Calu3 (cell line): Measurements from ENCODE around the gene HECW1. TPM values are rescaled to one million over a fixed set of nuclear protein-coding genes. Genes with fewer than 3 reads are reported as not detected.

Source experiments
- BruUV-seq: library from RNA; stranded (reverse); fragments of 400-500 nt; replicated peaks from 2 replicates; lab custom pipeline; 2021; lab: Mats Ljungman, UMichigan
- CTCF ChIA-PET: fragments of 300-600 bp; sonication (Branson Sonifier 250); formaldehyde crosslinking; loops from one replicate; lab custom pipeline; 2022; ENCODE audit warnings: antibody characterized with exemption; lab: Charles Lee
- DNase-seq: peaks from one replicate; pipeline ENCODE4 v3.0.0; 2022
- H3K27ac Mint-ChIP-seq: one replicate; pipeline ENCODE4 v1.8.0; 2022; ENCODE audit warnings: mixed read lengths; ENCODE audit not compliant: unreplicated experiment
- H3K27me3 Mint-ChIP-seq: one replicate; pipeline ENCODE4 v1.8.0; 2022; ENCODE audit warnings: mixed read lengths; ENCODE audit not compliant: unreplicated experiment
- H3K36me3 Mint-ChIP-seq: one replicate; pipeline ENCODE4 v1.8.0; 2022; ENCODE audit warnings: mild to moderate bottlenecking, moderate library complexity, mixed read lengths; ENCODE audit not compliant: insufficient read depth, unreplicated experiment
- H3K4me1 Mint-ChIP-seq: one replicate; pipeline ENCODE4 v1.8.0; 2022; ENCODE audit warnings: mild to moderate bottlenecking, low read depth, mixed read lengths; ENCODE audit not compliant: unreplicated experiment
- H3K4me3 Mint-ChIP-seq: one replicate; pipeline ENCODE4 v1.8.0; 2022; ENCODE audit warnings: mild to moderate bottlenecking, low read depth, moderate library complexity, mixed read lengths; ENCODE audit not compliant: unreplicated experiment
- H3K9me3 Mint-ChIP-seq: one replicate; pipeline ENCODE4 v1.8.0; 2022; ENCODE audit warnings: low read depth, mixed read lengths; ENCODE audit not compliant: unreplicated experiment
- intact Hi-C: fragments of 100-400 bp; cut with micrococcal nuclease; formaldehyde crosslinking; loops from one replicate; pipeline ENCODE4 v1.10.0; 2022; ENCODE audit not compliant: unreplicated experiment
- total RNA-seq: library from RNA; stranded (reverse); gene quantifications from 2 replicates; pipeline ENCODE4 v1.2.3, GENCODE V29; 2022
- TF ChIP-seq, protein P1 (sequence below): fragments of 200-600 bp; IDR thresholded peaks from one replicate; pipeline ENCODE4 v1.8.0; 2022; ENCODE audit warnings: antibody characterized with exemption; ENCODE audit not compliant: unreplicated experiment

HECW1 gene
- total RNA-seq, 1 experiment from 2014 or later: 0.33 TPM

GRCh38 chr7:43456200-43456599 lies 343.8 kb downstream of the HECW1 start:
- BruUV-seq: no TSS peak
- CTCF ChIA-PET: interaction anchor here (0.6 to 1.4 kb wide), 6 partner anchors 20 to 515 kb away, joined by 3 to 9 read pairs (median 4); partner anchors contain the start of gene STK17A

DNA sequence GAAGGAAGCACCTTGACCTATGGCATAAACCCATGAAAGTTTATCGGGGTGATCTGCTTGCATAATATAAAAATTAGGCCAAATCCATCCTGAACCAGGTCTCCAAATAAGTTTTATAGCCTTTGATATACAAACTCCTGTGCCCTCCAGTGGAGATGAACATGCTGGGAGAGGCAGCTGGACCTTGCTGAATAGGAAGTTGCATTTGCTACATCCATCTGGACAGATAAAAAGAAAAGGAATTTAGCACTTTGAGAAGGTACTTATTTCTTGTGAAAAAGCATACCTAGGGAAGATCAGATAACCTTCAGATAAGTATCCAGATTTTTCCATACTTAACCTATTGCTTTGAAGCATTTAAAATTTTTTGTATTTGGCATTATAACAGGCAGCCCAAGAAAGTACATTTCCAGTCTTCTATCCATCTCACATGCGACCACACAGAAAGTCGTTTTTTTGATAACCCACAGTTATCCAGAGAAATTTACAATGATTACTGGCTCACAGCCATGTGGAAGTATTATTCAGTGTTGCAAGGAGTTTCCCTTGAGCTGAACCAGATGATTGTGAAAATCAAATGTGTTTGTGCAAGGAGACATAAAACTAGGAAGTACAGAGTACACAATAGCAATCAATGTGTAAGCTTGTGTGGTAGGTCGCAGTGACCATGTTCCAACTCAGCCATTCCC lies 346.0 kb downstream of the HECW1 start:
- Mint-ChIP-seq H3K36me3 (no peaks in the 10 kb centered on the region), H3K4me1 (peaks cover 10% of the 10 kb centered on the region), H3K9me3 (no peaks in the 10 kb centered on the region), H3K4me3 (no peak overlapping the region), H3K27ac (no peak overlapping the region), H3K27me3 (no peaks in the 10 kb centered on the region)
- CTCF ChIA-PET: interaction anchor here (1.1 kb wide), 1 partner anchor 270 kb away, joined by 5 read pairs; no protein-coding TSS in a partner anchor
- BruUV-seq: no TSS peak
- DNase-seq: no peak
- intact Hi-C loops: loop anchor here (10.0 kb wide), 2 partner anchors 194 to 376 kb away; no protein-coding TSS in a partner anchor
- TF ChIP-seq, protein P1, sequence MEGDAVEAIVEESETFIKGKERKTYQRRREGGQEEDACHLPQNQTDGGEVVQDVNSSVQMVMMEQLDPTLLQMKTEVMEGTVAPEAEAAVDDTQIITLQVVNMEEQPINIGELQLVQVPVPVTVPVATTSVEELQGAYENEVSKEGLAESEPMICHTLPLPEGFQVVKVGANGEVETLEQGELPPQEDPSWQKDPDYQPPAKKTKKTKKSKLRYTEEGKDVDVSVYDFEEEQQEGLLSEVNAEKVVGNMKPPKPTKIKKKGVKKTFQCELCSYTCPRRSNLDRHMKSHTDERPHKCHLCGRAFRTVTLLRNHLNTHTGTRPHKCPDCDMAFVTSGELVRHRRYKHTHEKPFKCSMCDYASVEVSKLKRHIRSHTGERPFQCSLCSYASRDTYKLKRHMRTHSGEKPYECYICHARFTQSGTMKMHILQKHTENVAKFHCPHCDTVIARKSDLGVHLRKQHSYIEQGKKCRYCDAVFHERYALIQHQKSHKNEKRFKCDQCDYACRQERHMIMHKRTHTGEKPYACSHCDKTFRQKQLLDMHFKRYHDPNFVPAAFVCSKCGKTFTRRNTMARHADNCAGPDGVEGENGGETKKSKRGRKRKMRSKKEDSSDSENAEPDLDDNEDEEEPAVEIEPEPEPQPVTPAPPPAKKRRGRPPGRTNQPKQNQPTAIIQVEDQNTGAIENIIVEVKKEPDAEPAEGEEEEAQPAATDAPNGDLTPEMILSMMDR: no peak

More at GRCh38 chr7:43456200-43456599, 343.8 kb downstream of the HECW1 start:
- no peak for DNase-seq
- H3K4me3 Mint-ChIP-seq: no peak overlapping the region
- H3K4me1 Mint-ChIP-seq: peaks cover 10% of the 10 kb centered on the region
- no peaks in the 10 kb centered on the region for H3K36me3 Mint-ChIP-seq
- H3K27me3 Mint-ChIP-seq: no peaks in the 10 kb centered on the region
- TF ChIP-seq, protein P1: no peak
- no peaks in the 10 kb centered on the region for H3K9me3 Mint-ChIP-seq
- intact Hi-C loops: loop anchor here (10.0 kb wide), 2 partner anchors 191 to 379 kb away; no protein-coding TSS in a partner anchor
- no peak overlapping the region for H3K27ac Mint-ChIP-seq

DNA sequence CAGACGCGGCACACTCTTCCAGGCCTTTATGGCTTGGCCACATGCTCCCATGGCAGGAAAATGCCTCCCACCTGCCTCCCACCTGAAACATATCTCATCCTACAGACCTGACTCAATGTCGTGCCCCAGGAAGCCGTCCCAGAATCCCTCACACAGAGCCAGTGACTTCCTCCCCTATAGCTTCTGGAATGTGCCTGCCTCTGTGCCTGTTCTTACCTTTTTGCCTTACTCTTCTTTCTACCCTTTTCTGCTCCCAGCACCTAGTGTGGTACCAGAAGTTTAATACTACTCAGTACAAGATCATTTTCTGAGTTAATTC lies 346.5 kb downstream of the HECW1 start:
- TF ChIP-seq, protein P1: no peak
- no TSS peak for BruUV-seq
- Mint-ChIP-seq H3K27ac (no peak overlapping the region), H3K4me3 (no peak overlapping the region), H3K36me3 (no peaks in the 10 kb centered on the region), H3K9me3 (no peaks in the 10 kb centered on the region), H3K4me1 (peaks cover 10% of the 10 kb centered on the region), H3K27me3 (no peaks in the 10 kb centered on the region)
- CTCF ChIA-PET: no interaction called here
- no peak for DNase-seq
- intact Hi-C loops: loop anchor here (10.0 kb wide), 2 partner anchors 194 to 376 kb away; no protein-coding TSS in a partner anchor

DNA sequence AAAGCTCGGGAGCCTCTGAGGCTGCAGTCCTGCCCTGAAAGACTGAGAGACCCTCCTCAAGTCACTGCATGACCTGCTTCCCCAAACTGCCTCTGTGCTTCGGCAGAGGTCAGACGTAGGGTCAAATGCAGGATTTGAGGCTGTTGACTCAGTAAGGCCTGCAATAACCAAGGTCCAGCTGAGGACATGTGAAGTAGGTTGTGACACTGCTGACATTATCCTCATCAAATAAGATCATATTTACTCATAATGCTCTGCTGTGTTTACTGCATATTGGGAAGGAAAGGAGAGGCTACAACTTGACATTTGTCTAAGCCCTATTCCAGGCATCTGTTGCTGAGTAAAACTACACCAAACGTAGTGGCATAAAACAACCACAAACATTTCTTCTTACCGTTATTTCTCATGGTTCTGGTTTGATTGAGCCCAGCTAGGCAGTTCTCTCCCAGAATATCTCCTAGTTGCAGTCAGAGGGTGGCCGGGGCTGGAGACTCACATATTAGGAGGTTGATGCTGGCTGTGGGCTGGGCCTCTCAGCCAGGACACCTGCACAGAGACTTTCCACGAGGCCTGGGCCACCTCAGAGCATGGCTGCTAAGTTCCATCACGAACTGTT lies 348.4 kb downstream of the HECW1 start:
- no peak overlapping the region for H3K27ac Mint-ChIP-seq
- CTCF ChIA-PET: interaction anchor here (0.5 kb wide), 1 partner anchor 295 kb away, joined by 3 read pairs; no protein-coding TSS in a partner anchor
- H3K4me1 Mint-ChIP-seq: no peaks in the 10 kb centered on the region
- H3K27me3 Mint-ChIP-seq: no peaks in the 10 kb centered on the region
- TF ChIP-seq, protein P1: no peak
- no peak overlapping the region for H3K4me3 Mint-ChIP-seq
- intact Hi-C loops: no loop called here
- no peak for DNase-seq
- H3K9me3 Mint-ChIP-seq: no peaks in the 10 kb centered on the region
- no TSS peak for BruUV-seq
- H3K36me3 Mint-ChIP-seq: no peaks in the 10 kb centered on the region
